Breast epithelium (tissue), 3 donors: ENCODE results near the gene CFAP45.

ENCODE experiments used
- CTCF ChIP-seq, 3 donors: fragments of 450-650 bp; IDR thresholded peaks; one replicate each; pipeline ENCODE4 v1.5.1; 2016 to 2017; ENCODE audit warnings: antibody characterized with exemption in 3 of 3, mild to moderate bottlenecking in 3 of 3, moderate library complexity in 3 of 3
- POLR2A ChIP-seq: fragments of 450-650 bp; IDR thresholded peaks from one replicate; pipeline ENCODE4 v1.6.1; 2016; ENCODE audit warnings: antibody characterized with exemption, mild to moderate bottlenecking, moderate library complexity

- no peak for TF ChIP-seq CTCF (IDR thresholded peaks at IDR 0.05)
- TF ChIP-seq POLR2A: no peak
These were observed 35.7 kb downstream of the CFAP45 start for GRCh38 chr1:159864262-159864661.
